SK-N-SH treated with all-trans-retinoic acid at 6 μM for 48 hours (cell line): ENCODE measurements around the gene DSCAM.

ENCODE experiments used
- ESRRG ChIP-seq: fragments of 250-450 bp; sonication (Bioruptor Pico); IDR thresholded peaks from 2 replicates; pipeline ENCODE4 v1.6.1; 2021; ENCODE audit warnings: mild to moderate bottlenecking
- GLIS3 ChIP-seq: fragments of 250-450 bp; sonication (Bioruptor Pico); IDR thresholded peaks from 2 replicates; pipeline ENCODE4 v1.5.0; 2020; ENCODE audit warnings: mild to moderate bottlenecking, moderate library complexity
- PATZ1 ChIP-seq: fragments of 250-450 bp; sonication (Bioruptor Pico); IDR thresholded peaks from 2 replicates; pipeline ENCODE4 v1.8.0; 2020; ENCODE audit warnings: mild to moderate bottlenecking, moderate library complexity, borderline replicate concordance
- ZFP3 ChIP-seq: fragments of 250-450 bp; sonication (Bioruptor Pico); IDR thresholded peaks from 2 replicates; pipeline ENCODE4 v1.5.0; 2020; ENCODE audit warnings: mild to moderate bottlenecking, moderate library complexity

DNA sequence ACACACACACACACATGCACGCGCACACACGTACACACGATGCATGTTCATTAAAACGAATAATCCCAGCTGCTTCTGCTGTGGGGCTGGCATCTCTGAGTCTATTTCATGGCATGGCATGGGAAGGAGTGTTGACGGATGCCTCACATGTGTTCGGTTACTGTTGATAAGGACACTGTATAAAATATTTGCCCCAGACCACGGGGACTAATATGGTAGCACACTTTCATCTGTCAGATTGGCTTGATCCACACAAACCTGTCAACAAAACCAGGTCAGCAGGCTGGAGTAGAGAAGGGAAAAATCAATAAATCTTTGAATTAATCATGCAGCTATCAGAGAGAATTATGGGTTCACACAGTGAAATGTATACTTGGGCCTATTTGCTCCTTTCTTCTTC lies 171.9 kb downstream of the DSCAM start:
- TF ChIP-seq GLIS3 (CRISPR knock-in tag): no peak
- no peak for TF ChIP-seq PATZ1 (CRISPR knock-in tag)
- no peak for TF ChIP-seq ESRRG (CRISPR knock-in tag)
- no peak for TF ChIP-seq ZFP3 (CRISPR knock-in tag)
